GM19467 (cell line): ENCODE measurements around the gene TMEM221.
"Not testable (repeated sequence)": the region's sequence is repeated elsewhere in the genome, so short reads cannot be mapped to it uniquely, and the experiment has no call there.

ENCODE experiments used
- ATAC-seq: cut with Tn5 transposase; IDR thresholded peaks from one replicate; pipeline ENCODE4 v1.9.1; 2021; ENCODE audit warnings: mild to moderate bottlenecking, moderate library complexity; ENCODE audit not compliant: unreplicated experiment

The TMEM221 gene

DNA sequence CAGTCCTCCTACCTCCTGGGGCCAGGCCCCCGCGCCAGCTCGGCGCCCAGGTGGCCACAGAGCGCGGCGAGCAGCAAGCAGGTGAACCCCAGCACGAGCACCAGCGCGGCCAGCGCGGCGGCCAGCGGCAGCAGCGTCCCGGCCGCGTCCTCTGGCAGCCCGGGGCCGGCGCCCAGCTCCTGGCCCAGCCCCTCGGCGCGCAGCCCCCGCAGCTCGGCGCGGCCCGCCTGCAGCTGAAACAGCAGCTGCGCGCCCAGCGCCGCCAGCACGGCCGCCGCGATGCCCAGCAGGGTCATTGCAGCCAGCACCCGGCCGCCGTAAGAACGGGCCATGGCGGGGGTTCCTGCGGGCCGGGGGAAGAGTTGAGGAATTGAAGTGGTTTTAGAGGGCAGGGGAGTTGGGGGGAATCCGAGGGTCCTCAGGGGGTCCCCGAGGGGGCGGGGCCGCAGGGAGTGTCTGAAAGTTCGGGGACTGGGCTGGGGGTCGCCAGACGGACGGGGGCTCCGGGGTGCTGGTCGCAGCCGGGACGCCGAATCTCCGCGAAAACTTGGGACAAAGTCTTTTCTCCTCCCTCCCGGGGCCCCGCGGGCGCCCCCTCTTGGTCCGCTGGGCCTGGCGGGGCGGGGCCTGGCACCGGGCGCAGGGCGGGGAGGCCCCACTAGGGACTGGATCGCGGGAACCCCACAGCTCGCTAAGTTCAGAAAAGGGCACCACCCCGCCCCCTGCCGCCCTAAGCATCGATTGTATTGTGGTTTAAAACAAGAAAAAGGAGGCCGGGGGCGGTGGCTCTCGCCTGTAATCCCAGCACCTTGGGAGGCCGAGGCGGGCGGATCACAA is at the start of gene TMEM221:
TMEM221 (minus strand) TSS at position 538 of the 837 bp plus-strand sequence; CDS start at position 332, 206 bp downstream.
- ATAC-seq, result no peak

- ATAC-seq, result no peak
Observed at GRCh38 chr19:17497149-17497798, 48.8 kb upstream of the TMEM221 start.

GRCh38 chr19:17496337-17496997 is 48.0 kb upstream of the TMEM221 start:
- peak; percentile 70 for ATAC-seq

DNA sequence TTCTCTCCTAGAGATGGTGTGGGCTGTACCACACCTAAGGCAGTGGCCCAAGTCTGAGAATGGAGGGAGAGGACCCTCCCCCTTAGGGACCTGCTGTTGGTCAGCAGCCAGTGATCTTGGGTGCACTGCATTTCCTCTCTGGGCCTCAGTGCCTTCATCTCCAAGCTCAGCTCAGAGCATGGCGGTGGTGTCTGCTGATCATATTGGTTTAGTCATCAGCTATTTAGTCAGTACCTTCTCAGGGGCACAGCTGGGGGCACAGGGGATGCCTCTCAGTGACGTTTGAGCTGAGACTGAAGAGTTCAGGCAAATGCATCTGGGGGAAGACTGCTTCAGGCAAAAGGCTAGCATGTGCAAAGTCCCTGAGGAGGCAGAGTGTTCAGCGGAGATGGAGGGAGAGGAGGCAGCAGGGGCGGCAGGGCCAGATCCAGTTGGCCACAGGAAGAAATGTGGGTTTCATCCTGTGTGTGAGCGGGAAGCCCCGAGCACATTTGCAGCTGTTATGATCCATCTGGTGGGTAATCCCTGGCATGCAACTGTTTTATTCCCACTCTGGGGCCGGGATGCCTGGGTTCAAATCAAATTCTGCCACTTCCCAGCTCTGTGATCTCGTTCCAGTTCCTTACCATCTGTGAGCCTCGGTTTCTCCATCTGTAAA is 47.3 kb upstream of the TMEM221 start:
- no peak for ATAC-seq

DNA sequence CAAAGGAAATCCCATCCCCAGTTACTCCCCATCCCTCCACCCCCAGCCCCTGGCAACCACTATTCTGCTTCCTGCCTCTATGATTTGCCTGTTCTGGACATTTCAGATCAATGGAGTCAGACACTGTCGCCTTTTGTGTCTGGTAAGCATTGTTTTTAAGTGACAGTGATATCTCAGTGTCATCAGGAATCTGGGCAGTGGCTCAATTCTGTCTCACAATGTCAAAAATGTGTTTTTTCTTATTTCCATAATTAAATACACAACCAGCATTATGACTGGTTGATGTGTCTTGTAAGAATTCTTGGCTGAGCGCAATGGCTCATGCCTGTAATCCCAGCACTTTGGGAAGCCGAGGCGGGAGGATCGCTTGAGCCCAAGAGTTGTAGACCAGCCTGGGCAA is 42.8 kb upstream of the TMEM221 start:
- ATAC-seq, result no peak

DNA sequence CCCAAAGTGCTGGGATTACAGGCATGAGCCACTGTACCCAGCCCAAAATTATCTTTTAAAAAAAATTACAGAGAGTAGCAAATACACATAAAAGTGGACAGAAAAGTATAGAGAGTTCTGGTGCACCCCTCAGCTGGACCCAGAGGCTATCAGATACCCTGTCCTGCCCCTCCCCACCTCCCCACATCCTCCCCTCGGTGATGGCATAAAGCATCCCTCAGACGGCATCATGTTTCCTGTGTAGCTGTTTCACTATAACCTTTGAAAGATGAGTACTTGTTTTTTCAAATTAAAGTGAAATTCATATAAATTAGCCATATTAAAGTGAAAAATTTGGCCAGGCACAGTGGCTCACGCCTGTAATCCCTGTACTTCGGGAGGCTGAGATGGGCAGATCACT is 41.9 kb upstream of the TMEM221 start:
- ATAC-seq, result no peak

DNA sequence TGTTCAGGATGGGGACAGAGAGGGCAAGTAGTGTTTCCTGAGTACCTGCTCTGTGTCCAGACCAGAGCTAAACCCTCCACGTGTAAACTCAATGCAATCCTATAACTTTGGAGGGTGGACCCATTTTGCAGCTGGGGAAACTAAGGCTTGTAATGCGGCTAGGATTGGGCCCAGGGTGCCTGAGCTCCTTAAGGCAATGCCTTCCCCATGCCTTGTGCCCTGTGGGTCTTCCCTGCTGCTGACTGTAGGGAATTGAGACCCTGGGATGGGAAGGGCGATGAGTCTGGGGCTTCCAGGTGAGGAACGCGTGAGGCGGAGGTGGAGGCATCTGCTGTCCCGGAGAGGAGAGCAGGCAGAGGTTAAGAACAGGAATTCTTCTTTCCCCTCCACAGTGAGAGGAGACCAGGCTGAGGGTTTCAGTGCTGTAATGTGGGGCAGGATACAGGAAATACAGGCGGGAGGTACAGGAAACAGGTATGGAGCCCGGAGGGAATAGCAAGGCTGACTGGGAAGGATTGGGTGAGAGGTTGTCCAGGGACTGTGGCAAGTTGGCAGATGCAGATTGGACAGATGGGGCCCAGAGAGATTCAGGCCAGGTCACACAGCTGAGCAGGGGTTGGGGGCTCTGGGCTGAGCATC is 41.0 kb upstream of the TMEM221 start:
- no peak for ATAC-seq

GRCh38 chr19:17488593-17489391 is 40.3 kb upstream of the TMEM221 start:
- ATAC-seq, result no peak

DNA sequence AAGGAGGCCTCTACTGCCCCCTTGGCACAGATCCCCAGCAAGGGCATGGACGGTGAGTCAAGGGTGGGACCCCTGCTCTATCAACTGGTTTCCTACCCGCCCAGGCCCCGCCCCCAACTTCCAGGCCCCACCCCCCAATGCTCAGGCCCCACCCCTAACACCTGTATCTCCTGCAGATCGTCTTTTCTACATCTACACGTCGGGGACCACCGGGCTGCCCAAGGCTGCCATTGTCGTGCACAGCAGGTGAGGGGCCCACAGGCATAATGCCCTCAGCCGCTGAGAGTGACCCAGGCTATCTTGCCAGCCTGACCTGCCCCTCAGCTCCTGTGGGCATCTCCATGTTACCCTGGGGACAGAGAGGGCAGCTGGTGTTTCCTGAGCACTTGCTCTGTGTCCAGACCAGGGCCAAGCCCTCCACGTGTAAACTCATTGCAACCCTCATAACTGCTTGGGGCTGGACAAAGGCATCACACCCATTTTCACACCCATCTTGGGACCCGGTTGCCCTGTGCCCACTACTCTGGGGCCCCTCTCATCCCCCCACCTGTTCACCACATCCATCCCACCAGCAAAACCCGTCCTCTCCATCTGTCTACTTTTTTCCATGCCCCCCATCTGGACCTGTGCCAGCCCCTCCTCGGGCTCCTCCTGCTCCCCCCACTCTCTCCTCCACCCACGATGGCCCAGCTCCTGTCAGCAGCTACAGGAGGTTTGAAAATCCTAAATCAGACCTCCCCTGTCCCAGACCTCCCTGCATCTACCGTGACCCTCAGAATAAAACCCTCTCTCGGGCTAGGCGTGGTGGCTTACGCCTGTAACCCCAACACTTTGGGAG is 39.0 kb upstream of the TMEM221 start:
- no peak for ATAC-seq

- no peak for ATAC-seq
Observed at GRCh38 chr19:17486545-17487240, 38.2 kb upstream of the TMEM221 start.

GRCh38 chr19:17484520-17485185 is 36.2 kb upstream of the TMEM221 start:
- no peak for ATAC-seq

- ATAC-seq, result no peak
Observed at GRCh38 chr19:17483605-17484002, 35.1 kb upstream of the TMEM221 start.

DNA sequence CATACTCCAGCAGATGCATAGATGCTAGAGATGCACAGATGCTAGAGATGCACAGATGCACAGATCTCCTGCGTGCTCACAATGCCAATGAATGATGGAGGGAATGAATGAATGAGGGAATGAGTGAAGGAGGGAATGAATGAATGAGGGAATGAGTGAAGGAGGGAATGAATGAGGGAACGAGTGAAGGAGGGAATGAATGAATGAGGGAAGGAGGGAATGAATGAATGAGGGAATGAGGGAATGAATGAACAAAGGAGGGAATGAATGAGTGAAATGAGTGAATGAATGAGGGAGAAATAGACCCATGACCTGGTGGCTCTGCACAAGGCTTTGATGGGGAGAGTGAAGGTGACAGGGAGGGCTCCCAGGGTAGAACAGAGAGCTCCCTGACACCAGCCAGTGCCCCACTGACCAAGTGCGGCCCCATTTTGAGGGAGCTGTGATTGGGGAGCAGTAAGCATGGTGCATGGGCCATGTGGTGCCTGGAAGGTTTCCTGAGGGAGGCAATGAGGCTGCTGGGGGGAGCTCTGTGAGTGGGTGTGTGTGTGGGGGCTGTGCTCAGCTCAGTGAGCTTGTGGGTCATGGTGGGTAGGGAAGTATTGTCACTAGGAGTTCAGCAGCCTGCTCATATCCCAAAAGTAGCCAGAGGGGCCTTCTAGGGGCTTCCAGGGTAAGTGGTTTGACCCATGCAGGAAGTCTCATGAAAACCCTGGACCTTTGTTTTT is 34.6 kb upstream of the TMEM221 start:
- no peak for ATAC-seq

DNA sequence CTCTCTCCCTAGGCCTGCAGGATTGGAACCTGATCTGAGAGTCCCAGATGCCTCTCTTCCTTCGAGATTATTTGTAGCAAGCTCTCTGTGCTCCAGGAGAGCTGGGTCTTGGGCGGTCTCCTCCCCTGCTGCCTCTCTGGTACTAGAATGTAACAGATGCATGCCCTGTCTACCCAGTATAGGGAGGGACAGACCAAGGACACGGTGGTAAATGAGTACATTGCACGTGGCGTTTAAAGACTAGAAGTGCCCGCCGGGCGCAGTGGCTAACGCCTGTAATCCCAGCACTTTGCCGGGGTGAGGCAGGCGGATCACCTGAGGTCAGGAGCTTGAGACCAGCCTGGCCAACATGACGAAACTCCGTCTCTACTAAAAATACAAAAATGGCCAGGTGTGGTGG is 33.5 kb upstream of the TMEM221 start:
- no peak for ATAC-seq

DNA sequence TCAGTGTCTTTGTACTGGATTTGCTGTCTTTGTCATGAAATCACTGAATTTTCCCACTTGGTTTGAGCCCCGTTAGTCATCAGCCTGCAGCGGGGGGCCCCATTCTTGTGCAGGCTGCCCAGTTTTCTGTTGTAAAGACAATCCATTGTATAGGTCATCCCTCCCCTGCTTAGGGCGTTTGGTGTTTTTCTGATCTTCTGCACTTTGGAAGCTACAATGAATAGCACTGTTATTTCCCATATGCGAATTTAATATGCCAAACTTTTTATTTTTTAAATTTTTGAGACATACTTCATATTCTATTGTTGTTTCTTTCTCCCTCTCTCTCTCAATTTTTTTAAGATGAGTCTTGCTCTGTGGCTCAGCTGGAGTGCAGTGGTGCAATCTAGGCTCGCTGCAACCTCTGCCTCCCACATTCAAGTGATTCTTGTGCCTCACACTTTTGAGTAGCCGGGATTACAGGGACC is 30.9 kb upstream of the TMEM221 start:
- no peak for ATAC-seq

GRCh38 chr19:17475541-17476115 is 27.2 kb upstream of the TMEM221 start:
- ATAC-seq, result no peak

DNA sequence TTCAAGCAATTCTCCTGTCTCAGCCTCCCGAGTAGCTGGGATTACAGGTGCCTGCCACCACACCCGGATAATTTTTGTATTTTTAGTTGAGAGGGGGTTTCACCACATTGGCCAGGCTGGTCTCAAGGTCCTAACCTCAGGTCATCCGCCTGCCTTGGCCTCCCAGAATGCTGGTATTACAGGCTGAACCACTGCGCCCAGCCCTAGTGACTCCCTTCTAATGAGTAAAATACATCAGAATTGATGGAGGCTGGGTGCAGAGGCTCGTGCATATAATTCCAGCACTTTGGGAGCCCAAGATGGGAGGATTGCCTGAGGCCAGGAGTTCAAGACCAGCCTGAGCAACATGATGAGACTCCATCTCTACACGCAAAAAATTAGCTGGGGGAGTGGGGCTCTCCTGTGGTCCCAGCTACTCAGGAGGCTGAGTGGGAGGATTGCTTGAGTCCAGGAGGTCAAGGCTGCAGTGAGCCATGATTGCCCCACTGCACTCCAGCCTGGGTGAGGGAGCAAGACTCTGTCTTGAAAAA is 26.6 kb upstream of the TMEM221 start:
- not testable (repeated sequence) for ATAC-seq
